Rectal smooth muscle tissue (tissue), 1 donor: ENCODE measurements around the gene GRID1.
A peak's percentile ranks its signal among the peaks of the same experiment; 100 is the strongest.

Source experiments
- H3K27ac ChIP-seq: one replicate; pipeline ENCODE4 v1.7.0; 2013; ENCODE audit warnings: low read depth, low read length, inconsistent platforms
- H3K27me3 ChIP-seq: one replicate; pipeline ENCODE4 v1.7.0; 2013; ENCODE audit warnings: low read length; ENCODE audit not compliant: control insufficient read depth, insufficient read depth
- H3K36me3 ChIP-seq: one replicate; pipeline ENCODE4 v1.7.0; 2013; ENCODE audit warnings: low read length; ENCODE audit not compliant: control insufficient read depth, insufficient read depth
- H3K4me1 ChIP-seq: one replicate; pipeline ENCODE4 v1.7.0; 2013; ENCODE audit warnings: low read length; ENCODE audit not compliant: control insufficient read depth, insufficient read depth
- H3K4me3 ChIP-seq: one replicate; pipeline ENCODE4 v1.7.0; 2013; ENCODE audit warnings: low read length
- H3K9ac ChIP-seq: one replicate; pipeline ENCODE4 v1.7.0; 2013; ENCODE audit warnings: low read length

GRID1 gene

DNA sequence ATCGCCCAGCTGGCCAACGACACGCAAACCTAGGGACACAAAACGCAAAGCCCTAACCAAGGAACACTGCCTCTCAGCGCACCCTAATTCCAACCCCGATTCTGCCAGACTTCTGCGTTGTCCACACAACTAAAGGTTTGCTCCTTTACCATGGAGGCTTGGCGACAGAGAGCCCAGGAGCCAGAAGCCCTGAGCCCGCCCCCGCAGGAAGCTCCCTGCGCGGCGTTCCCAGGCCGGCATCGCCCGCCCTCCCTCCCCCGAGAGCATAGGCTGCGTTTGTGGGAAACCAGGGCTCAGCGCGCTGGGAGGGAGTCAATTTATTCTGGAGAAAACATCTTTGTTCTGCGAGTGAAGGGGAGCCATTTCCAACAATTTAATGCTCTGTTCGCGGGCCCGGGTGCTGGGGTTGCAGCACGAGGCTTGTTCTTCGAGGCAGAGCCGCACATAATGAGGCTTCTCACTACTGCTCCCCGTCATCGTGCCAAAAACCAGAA, 103.9 kb downstream of the GRID1 start:
- Histone ChIP-seq H3K27me3 (peaks cover 6% of the 10 kb centered on the region), H3K4me1 (no peaks in the 10 kb centered on the region)

GRCh38 chr10:86261941-86262687, 104.5 kb downstream of the GRID1 start:
- Histone ChIP-seq H3K36me3 (no peaks in the 10 kb centered on the region), H3K9ac (no peak overlapping the region), H3K4me3 (peak overlapping the region; percentile 32), H3K27ac (no peak overlapping the region), H3K4me1 (no peaks in the 10 kb centered on the region), H3K27me3 (peaks cover 6% of the 10 kb centered on the region)

More for the DNA sequence above, 103.9 kb downstream of the GRID1 start:
- H3K27ac ChIP-seq, result no peak overlapping the region
- no peaks in the 10 kb centered on the region for H3K36me3 ChIP-seq
- peak overlapping the region; percentile 32 for H3K4me3 ChIP-seq
- no peak overlapping the region for H3K9ac ChIP-seq

DNA sequence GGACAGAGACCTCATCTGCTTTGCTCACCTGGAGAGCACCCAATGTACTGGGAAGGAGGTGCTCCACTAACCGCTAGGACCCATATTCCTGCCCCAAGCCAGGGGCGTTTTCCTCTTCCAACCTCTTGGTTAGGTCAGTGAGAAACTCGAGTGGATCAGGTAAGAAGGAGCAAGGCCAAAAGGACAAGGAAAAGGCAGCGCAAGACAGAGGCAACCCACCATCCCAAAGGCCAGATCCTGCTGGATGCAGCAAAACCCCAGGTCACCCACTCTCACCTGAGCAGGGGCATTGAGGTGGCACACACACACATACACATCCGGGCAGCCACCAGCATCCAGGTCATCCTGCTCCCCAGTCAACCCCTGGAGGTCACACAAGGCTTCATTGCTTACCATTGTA, 105.1 kb downstream of the GRID1 start:
- H3K36me3 ChIP-seq, result no peaks in the 10 kb centered on the region
- H3K9ac ChIP-seq, result no peak overlapping the region
- peaks cover 6% of the 10 kb centered on the region for H3K27me3 ChIP-seq
- no peak overlapping the region for H3K27ac ChIP-seq
- no peaks in the 10 kb centered on the region for H3K4me1 ChIP-seq
- no peak overlapping the region for H3K4me3 ChIP-seq

- Histone ChIP-seq H3K9ac (no peak overlapping the region), H3K4me3 (no peak overlapping the region), H3K27ac (no peak overlapping the region), H3K4me1 (no peaks in the 10 kb centered on the region), H3K36me3 (no peaks in the 10 kb centered on the region), H3K27me3 (peaks cover 6% of the 10 kb centered on the region)
Observed at GRCh38 chr10:86260564-86260963, 106.0 kb downstream of the GRID1 start.

- Histone ChIP-seq H3K4me3 (no peak overlapping the region), H3K27ac (no peak overlapping the region), H3K27me3 (peaks cover 6% of the 10 kb centered on the region), H3K36me3 (no peaks in the 10 kb centered on the region), H3K4me1 (no peaks in the 10 kb centered on the region), H3K9ac (no peak overlapping the region)
Observed at GRCh38 chr10:86259901-86260562, 106.6 kb downstream of the GRID1 start.

DNA sequence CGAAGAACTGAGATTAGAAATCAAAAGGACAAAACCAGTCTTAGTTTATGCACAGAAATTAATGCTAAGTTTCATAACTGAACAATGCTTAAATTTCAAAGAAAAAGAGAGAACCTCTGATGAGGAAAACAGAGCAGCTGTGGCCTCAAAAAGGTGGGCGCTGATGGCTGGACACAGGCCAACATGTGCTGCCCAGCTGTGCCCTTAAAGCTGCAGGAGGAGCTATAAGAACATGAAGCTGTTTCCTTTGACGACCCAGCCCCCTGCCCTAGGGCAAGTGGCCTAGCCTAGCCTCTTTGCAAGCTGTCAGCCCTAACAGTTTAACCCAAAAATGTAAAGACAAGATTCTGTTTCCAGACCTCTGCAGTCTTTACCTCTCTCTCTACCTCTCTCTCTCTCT, 107.7 kb downstream of the GRID1 start:
- no peaks in the 10 kb centered on the region for H3K36me3 ChIP-seq
- H3K27ac ChIP-seq, result no peak overlapping the region
- no peaks in the 10 kb centered on the region for H3K4me1 ChIP-seq
- H3K4me3 ChIP-seq, result no peak overlapping the region
- no peak overlapping the region for H3K9ac ChIP-seq
- peaks cover 3% of the 10 kb centered on the region for H3K27me3 ChIP-seq

GRCh38 chr10:86258499-86258898, 108.1 kb downstream of the GRID1 start:
- Histone ChIP-seq H3K27ac (no peak overlapping the region), H3K4me1 (no peaks in the 10 kb centered on the region), H3K9ac (no peak overlapping the region)

DNA sequence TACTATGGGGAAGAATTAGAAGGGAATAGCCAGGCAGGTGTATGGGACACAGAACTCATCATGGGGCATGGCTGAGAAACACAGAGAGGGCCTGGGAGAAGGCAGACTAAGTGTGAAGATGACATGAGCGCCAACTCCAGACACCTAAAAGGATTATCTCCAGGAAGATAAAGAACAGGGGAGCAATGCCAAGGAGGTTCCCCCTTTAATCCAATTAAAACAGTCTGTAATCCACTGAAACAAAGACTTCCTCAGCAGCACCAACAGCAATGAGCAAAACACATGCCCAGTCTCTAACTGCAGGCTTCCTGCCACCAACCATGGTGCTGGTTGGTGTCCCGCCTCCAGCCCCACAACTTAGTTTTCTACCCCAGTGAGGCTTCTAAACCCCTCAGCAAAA, 108.9 kb downstream of the GRID1 start:
- Histone ChIP-seq H3K4me3 (no peak overlapping the region), H3K27ac (no peak overlapping the region), H3K4me1 (no peaks in the 10 kb centered on the region), H3K9ac (no peak overlapping the region), H3K36me3 (no peaks in the 10 kb centered on the region), H3K27me3 (peaks cover 3% of the 10 kb centered on the region)

More at GRCh38 chr10:86258499-86258898, 108.1 kb downstream of the GRID1 start:
- Histone ChIP-seq H3K36me3 (no peaks in the 10 kb centered on the region), H3K4me3 (no peak overlapping the region), H3K27me3 (peaks cover 3% of the 10 kb centered on the region)

DNA sequence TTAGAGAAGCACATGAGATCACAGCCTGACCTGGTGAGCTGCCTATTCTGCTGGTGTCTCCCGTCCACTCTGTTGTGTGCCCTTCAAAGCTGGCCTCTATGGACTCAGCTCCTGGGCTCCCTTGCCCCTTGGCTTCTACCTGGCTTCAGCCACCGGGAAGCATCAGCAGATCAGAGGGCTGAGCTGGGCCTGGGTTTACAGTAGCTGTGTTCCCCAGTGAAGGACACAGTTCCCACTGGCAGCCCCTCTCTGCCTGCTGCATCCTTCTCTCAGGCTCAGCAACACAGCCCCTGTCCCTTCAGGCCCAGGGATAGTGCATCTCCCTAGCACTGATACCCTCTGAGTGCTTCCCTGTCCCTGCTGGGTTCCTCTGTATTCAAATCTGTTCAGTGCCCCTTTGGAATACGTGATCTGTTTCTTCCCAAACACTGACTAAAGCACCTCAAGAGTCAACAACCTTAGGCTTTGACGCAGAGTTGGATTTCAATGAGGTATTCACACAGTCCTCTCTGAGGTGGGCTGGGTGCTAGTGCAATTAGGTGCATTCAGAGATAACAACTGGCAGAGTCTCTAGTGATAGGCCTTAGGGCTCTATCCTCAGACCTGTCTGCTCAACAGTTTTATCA, 109.8 kb downstream of the GRID1 start:
- H3K27ac ChIP-seq, result no peak overlapping the region
- no peaks in the 10 kb centered on the region for H3K27me3 ChIP-seq
- no peaks in the 10 kb centered on the region for H3K36me3 ChIP-seq
- no peaks in the 10 kb centered on the region for H3K4me1 ChIP-seq
- H3K9ac ChIP-seq, result no peak overlapping the region
- no peak overlapping the region for H3K4me3 ChIP-seq

DNA sequence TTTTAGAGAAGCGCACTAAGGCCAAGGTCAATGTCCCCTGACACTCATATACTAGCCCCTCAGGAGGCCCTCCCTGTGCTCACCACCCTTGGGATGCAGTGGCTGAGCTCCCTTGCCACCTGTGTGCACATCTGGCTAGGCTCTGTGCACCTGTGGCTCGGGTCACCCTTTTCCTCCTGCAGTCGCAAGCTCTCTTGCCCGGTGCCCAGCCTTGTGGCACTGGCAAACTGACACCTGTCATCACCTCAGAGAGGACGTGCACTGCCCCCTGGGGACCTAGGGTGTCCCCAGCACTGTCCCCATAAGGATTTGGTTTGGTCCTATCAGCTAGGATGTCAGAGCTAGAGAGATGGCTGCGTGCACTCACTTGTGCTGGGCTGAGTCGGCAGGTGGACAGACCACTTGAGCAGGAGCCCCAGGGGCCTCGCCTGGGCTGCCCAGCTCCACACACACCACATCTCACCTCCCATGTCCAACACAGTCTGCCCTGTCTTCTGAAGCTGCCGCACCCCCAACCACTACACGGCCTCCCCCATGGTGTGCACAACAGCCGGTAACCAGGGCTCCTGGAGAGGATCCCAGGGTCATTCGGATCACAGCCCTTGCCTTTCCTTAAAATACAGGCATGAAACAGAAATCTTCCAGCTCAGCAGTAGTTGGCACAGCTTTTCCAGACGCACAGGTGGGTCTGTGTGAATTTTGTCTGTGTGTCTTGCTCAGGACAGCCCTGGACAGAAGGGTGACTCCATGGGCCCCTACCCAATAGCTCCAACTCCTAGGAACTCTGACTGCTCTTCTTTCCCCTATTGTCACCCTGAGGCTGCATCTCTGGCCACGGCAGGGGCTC, 111.0 kb downstream of the GRID1 start:
- no peak overlapping the region for H3K27ac ChIP-seq
- H3K36me3 ChIP-seq, result no peaks in the 10 kb centered on the region
- H3K27me3 ChIP-seq, result no peaks in the 10 kb centered on the region
- no peak overlapping the region for H3K9ac ChIP-seq
- no peaks in the 10 kb centered on the region for H3K4me1 ChIP-seq
- no peak overlapping the region for H3K4me3 ChIP-seq

- no peaks in the 10 kb centered on the region for H3K27me3 ChIP-seq
- H3K4me1 ChIP-seq, result no peaks in the 10 kb centered on the region
- H3K4me3 ChIP-seq, result no peak overlapping the region
- H3K36me3 ChIP-seq, result no peaks in the 10 kb centered on the region
- no peak overlapping the region for H3K27ac ChIP-seq
- H3K9ac ChIP-seq, result no peak overlapping the region
Observed at GRCh38 chr10:86254526-86255174, 111.9 kb downstream of the GRID1 start.
